ENCODE data around the gene TMEM79.
"Not testable (repeated sequence)": the region's sequence is repeated elsewhere in the genome, so short reads cannot be mapped to it uniquely, and the experiment has no call there.

TMEM79 gene

DNA sequence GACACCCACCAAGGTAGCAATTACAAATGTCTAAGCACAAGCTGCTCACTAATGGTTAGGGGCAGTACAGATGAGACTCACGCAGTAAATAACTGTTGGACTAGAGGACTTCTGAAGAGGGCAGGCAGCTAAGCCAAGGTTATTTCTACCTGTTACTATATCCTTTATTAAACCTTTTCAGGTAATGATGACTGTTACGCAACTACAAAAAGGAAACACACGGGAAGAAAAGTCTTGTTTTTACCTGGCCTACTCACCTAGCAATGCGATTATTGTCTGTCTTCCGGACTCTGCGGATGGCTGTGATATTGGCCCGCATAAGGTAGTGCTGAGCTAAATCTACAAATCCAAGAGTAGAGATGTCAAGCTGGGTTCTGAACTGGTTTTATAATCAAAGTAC lies 32.8 kb downstream of the TMEM79 start:
- no peak for DNase-seq

DNA sequence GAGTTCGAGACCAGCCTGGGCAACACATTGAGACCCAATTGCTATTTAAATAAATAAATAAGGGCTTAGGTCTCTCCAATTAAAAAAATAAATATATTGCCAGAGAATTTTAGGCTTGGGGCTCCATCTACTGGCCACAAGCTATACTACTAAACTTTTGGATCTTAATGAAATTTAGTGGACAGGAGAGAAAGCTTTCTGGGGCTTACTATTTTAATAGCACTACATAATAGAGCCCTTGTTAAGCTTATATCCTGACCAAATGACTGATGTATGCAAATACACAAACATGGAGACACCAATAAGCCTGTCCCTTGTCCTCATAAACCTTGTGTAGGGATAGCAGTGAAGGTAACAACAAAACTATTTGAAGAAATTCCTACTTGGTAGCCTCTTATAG lies 35.5 kb downstream of the TMEM79 start:
- peak in 1 of 2 experiments; percentile 24 for DNase-seq

DNA sequence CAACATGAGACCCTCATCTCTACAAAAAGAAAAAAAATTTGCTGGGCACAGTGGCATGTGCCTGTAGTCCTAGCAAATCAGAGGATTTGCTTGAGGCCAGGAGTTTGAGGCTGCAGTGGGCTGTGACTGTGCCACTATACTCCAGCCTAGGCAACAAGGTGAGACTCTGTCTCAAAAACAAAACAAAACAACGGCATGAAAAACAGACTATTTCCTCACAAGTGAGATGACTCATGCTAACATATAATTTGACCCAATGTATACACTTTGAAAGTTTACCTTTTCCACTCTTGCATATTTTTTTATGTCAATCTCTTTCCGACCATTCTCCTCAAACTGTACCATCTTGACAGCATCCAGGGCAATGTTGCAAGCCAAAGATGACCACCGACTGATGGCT lies 36.4 kb downstream of the TMEM79 start:
- DNase-seq = no peak

DNA sequence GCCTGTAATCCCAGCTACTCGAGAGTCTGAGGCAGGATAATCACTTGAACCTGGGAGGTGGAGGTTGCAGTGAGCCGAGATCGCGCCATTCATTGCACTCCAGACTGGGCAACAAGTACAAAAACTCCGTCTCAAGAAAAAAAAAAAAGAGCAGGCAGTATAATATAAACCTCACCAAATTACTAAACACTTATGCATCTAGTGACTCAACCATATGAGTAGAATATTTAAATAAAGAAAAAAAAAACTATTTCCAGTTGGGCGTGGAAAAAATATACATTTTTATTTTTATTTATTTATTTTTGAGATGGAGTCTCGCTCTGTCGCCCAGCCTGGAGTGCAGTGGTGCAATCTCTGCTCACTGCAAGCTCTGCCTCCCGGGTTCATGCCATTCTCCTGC lies 39.1 kb downstream of the TMEM79 start:
- not testable (repeated sequence) for DNase-seq

DNA sequence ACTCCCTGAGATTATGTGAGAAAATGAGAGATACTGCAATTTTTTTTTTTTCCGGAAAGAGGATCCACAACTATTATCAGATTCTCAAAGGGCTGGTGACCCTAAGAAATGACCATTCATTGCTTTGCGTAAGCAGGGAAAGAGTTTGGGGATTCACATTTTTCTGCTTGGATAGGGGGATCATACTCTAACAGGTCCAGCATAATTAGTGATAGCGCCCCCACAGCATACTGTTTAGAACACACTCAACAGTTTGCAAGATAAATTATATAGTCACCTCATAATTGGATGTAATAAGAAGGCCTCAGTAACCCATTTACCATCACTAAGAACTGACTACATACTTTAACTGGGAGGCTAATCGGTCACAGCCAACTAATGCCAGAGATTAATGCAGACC lies 52.1 kb downstream of the TMEM79 start:
- DNase-seq = no peak

DNA sequence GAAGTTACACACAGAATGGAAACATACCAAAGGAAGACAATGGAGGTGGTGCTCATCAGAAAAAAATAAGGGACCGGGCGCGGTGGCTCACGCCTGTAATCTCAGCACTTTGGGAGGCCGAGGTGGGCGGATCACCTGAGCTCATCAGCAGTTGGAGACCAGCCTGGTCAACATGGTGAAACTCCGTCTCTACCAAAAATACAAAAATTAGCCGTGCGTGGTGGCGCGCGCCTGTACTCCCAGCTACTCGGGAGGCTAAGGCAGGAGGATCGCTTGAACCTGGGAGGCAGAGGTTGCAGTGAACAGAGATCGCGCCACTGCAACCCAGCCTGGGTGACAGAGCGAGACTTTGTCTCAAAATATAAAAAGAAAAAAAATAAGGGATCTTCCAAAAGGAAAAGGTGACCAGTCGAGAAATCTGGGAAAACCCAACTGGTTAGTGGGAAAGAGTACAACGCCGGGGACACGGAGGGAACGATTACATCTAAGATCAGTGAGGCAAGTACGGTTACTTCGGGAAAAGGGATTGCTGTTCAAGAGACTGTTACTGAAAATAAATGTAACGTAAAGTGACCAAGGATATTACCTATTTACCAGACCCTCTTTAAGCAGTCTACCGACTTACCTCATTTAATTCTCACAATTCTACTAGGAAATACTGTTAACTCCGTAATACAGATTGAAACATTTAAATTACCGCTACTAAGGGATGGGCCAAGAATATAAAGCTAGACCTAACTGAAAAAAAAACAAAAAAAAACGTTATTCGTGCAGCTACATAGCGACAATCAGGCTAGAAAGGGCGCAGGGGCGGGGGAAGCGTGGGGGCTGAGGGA lies 53.1 kb downstream of the TMEM79 start:
- DNase-seq = peak in 1 of 2 experiments; percentile 13

DNA sequence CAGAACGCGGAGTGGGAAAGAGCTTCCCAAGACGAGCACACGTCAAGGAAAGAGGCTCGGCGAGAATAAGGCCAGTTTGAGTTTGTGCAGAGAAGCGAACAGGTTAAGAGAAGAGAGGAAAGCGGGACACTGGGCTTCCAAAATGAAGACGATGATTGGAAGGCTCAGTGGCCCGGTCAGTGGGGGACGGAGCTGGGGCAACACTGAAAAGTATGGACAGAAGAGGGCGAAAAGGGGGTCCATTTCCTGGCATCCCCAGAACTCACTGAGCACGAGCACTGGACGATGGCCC lies 53.7 kb downstream of the TMEM79 start:
- no peak for DNase-seq

DNA sequence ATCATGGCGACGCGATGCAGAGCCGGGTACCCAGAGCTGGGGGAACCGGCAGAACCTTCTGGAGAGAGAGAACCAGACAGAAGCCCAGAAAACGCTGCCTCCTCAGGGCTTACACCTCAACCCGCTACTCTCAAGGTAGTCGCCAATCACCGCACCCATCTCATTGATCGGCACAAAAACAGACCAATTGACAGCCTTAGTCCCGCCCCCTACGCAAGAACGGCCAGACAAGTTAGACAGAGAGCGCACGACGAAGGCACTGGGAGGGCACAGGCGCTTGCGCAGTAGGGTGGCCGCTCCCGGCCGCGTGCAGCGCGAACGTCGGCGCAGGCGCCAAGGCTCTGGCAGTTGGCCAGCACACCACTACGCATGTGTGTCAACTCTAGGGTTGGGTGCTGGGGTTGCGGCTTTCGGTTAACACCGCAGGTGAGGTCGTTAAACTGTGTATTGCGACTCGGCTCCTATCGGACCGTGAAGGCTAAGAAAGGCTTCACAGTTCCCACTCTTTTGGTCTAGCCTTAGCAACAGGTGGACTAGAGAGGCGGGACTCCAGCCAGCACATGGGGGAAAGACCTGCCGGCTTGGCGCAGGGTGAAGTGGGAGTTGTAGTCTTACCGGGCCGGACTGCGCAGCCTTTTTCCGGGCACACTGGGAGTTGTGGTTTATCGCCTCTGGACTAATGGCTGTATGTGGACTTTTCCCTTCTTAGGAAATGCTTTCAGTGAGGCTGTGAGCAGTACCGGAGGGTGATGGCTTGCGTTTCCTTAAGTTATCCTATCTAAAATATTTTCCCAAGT lies 54.3 kb downstream of the TMEM79 start, which contains the start of the genes CCT3 and TSACC:
CCT3 (minus strand) TSS at position 113 of the 797 bp plus-strand sequence; CDS start at position 5, 108 bp downstream.
TSACC (plus strand) TSS at position 347 of the 797 bp plus-strand sequence. CDS start 1,232 bp downstream, outside the sequence.
- peak; percentile 97 to 99 for DNase-seq
